ENCODE results near the gene RCAN1. TPM values are rescaled to one million over a fixed set of nuclear protein-coding genes. Genes with fewer than 3 reads are reported as not detected.

RCAN1 gene
- total and polyA plus RNA-seq, 9 of the 15 experiments (the other 6 are each of a cell fraction or from before 2014, with no cell fraction given) = 4.4 to 16.5 (median 12.3) TPM

DNA sequence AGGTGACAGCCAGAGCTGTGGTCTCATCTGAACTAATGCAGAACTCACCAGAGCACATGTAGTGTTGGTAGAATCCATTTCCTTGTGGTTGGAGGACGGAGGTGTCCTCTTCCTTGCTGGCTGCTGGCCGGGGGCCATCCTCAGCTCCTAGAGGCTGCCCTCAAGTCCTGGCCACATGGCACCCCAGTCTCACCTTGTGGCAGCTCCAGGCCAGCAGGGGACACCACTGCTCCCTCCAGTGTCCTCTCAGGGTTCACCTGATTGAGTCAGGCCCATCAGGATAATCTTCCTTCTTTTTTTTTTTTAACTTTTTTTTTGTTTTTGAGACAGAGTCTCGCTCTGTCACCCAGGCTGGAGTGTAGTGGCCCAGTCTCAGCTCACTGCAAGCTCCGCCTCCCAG lies 105.8 kb downstream of the RCAN1 start (continued):
- no peak for TF ChIP-seq KLF13 (tag; IDR thresholded peaks at IDR 0.05; ENCODE audit: borderline replicate concordance, low read depth)
- no peak for TF ChIP-seq TSC22D4 (tag; IDR thresholded peaks at IDR 0.05)
- no peak for TF ChIP-seq ZNF445 (CRISPR knock-in tag; IDR thresholded peaks at IDR 0.05; ENCODE audit: low read depth)
- no peak for TF ChIP-seq MED1 (CRISPR knock-in tag; IDR thresholded peaks at IDR 0.05; ENCODE audit: borderline replicate concordance)
- TF ChIP-seq, protein P1, sequence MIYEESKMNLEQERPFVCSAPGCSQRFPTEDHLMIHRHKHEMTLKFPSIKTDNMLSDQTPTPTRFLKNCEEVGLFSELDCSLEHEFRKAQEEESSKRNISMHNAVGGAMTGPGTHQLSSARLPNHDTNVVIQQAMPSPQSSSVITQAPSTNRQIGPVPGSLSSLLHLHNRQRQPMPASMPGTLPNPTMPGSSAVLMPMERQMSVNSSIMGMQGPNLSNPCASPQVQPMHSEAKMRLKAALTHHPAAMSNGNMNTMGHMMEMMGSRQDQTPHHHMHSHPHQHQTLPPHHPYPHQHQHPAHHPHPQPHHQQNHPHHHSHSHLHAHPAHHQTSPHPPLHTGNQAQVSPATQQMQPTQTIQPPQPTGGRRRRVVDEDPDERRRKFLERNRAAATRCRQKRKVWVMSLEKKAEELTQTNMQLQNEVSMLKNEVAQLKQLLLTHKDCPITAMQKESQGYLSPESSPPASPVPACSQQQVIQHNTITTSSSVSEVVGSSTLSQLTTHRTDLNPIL (CRISPR knock-in tag; IDR thresholded peaks at IDR 0.05) = no peak
- TF ChIP-seq KAT8 (IDR thresholded peaks at IDR 0.05; ENCODE audit: low read depth) = no peak

DNA sequence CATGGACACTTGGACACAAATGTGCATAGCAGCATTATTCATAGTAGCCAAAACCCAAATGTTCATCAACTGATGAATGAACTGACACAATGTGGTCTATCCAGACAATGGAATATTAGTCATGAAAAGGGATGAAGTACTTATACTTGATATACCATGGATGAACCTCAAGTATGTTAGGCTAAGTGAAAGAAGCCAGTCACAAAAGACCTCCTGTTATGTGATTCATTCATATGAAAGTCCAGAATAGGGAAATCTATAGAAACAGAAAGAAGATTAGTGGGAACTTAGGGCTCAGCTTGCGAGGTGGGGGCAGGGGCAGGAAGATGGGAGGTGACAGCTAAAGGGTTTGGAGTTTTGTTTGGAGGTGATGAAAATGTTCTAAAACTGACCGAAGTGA lies 110.3 kb downstream of the RCAN1 start:
- H3K9ac ChIP-seq (ENCODE audit: insufficient read depth in 1 of 2, low read depth in 2 of 2, low read length in 2 of 2) = no peak overlapping the region
- H3K9me3 ChIP-seq (replicated peaks; ENCODE audit: control insufficient read depth, insufficient read depth, low read depth, low read length) = no peaks in the 10 kb centered on the region
- no peak for ATAC-seq
- ChIA-PET CTCF (ENCODE audit: low intra/inter-chr PET ratio) (no interaction called here), POLR2A (no interaction called here)
- H4K20me1 ChIP-seq (replicated peaks; ENCODE audit: control insufficient read depth, insufficient read depth, low read length) = no peaks in the 10 kb centered on the region
- H3K4me2 ChIP-seq (ENCODE audit: insufficient read depth, low read length) = no peak overlapping the region
- no TSS peak for BruUV-seq (replicated peaks)
- H2AFZ ChIP-seq (ENCODE audit: low read depth, low read length) = no peak overlapping the region
- no peaks in the 10 kb centered on the region for H3K9me1 ChIP-seq (ENCODE audit: control insufficient read depth, insufficient read depth, low read length)
- no peak for DNase-seq (ENCODE audit: extremely low read depth in 1 of 4, low spot score in 3 of 4)
- WGBS (ENCODE audit: insufficient coverage, low coverage, missing lambda C conversion rate) = 0% methylated on average over 2 of the region's 2 CpGs
- H3K79me2 ChIP-seq (ENCODE audit: control insufficient read depth, insufficient read depth, low read length) = no peaks in the 10 kb centered on the region
- H3K27ac ChIP-seq (ENCODE audit: extremely low read depth, low read depth, low read length) = no peak overlapping the region
- H3K27me3 ChIP-seq (ENCODE audit: control insufficient read depth in 2 of 2, insufficient read depth in 2 of 2, low read length in 2 of 2) = peaks cover 23 to 24% of the 10 kb centered on the region in 2 experiments; a peak in 4 of 5 replicates
- H3K36me3 ChIP-seq (ENCODE audit: control insufficient read depth, insufficient read depth, low read length) = no peaks in the 10 kb centered on the region
- no peak overlapping the region for H3K4me3 ChIP-seq
- no peaks in the 10 kb centered on the region for H3K4me1 ChIP-seq (replicated peaks in 1 of 2; ENCODE audit: control insufficient read depth in 2 of 2, insufficient read depth in 2 of 2, low read length in 2 of 2)
- in situ Hi-C loops (cut with MboI) (no loop called here), intact Hi-C loops (cut with micrococcal nuclease) (no loop called here)
- no peak for FAIRE-seq
- no peak for TF ChIP-seq BDP1 (IDR thresholded peaks at IDR 0.05; ENCODE audit: insufficient read depth, insufficient read length)
- TF ChIP-seq RBM34 (IDR thresholded peaks at IDR 0.05; ENCODE audit: borderline replicate concordance, insufficient read depth, low read length) = no peak
- TF ChIP-seq, protein P2, sequence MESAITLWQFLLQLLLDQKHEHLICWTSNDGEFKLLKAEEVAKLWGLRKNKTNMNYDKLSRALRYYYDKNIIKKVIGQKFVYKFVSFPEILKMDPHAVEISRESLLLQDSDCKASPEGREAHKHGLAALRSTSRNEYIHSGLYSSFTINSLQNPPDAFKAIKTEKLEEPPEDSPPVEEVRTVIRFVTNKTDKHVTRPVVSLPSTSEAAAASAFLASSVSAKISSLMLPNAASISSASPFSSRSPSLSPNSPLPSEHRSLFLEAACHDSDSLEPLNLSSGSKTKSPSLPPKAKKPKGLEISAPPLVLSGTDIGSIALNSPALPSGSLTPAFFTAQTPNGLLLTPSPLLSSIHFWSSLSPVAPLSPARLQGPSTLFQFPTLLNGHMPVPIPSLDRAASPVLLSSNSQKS (CRISPR knock-in tag; IDR thresholded peaks at IDR 0.05) = no peak
- no peak for TF ChIP-seq FOXA1 (IDR thresholded peaks at IDR 0.05; ENCODE audit: borderline replicate concordance)
- TF ChIP-seq KLF6 (CRISPR knock-in tag; IDR thresholded peaks at IDR 0.05; ENCODE audit: borderline replicate concordance) = no peak
- no peak for TF ChIP-seq ZFP36 (IDR thresholded peaks at IDR 0.05; ENCODE audit: low read depth, low read length, partially characterized antibody)
- TF ChIP-seq EZH2 (IDR thresholded peaks at IDR 0.05; ENCODE audit: borderline replicate concordance, low read depth, low read length) = no peak
- no peak for TF ChIP-seq CAMTA2 (CRISPR knock-in tag; conservative IDR thresholded peaks at IDR 0.05)
- no peak for TF ChIP-seq HOXB6 (CRISPR knock-in tag; IDR thresholded peaks at IDR 0.05; ENCODE audit: borderline replicate concordance)
- no peak for TF ChIP-seq IFI16 (CRISPR knock-in tag; IDR thresholded peaks at IDR 0.05)
- TF ChIP-seq ZNF644 (tag; IDR thresholded peaks at IDR 0.05; ENCODE audit: low read depth) = no peak
- TF ChIP-seq, protein P3, sequence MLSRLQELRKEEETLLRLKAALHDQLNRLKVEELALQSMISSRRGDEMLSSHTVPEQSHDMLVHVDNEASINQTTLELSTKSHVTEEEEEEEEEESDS (CRISPR knock-in tag; IDR thresholded peaks at IDR 0.05) = no peak
